Thyroid gland (tissue), 4 donors: ENCODE data around the gene FLOT2. TPM values are rescaled to one million over a fixed set of nuclear protein-coding genes. Genes with fewer than 3 reads are reported as not detected.
A peak's percentile ranks its signal among the peaks of the same experiment; 100 is the strongest.

ENCODE experiments used
- DNase-seq, 2 donors: peaks; one replicate each; pipeline ENCODE4 v3.0.0-alpha.2; 2019
- H3K27ac ChIP-seq, 3 donors: fragments of 200-600 bp; sonication (generic); 1 replicate in 2 of 3; 2 replicates in 1 of 3; pipeline ENCODE4 v1.5.1; 2016 to 2019; ENCODE audit warnings: mild to moderate bottlenecking in 1 of 3, moderate library complexity in 1 of 3
- H3K27me3 ChIP-seq: fragments of 200-600 bp; sonication (generic); one replicate; pipeline ENCODE4 v1.5.1; 2019
- H3K36me3 ChIP-seq, 2 donors: fragments of 200-600 bp; sonication (generic); one replicate each; pipeline ENCODE4 v1.5.1; 2016 to 2019
- H3K4me1 ChIP-seq, 2 donors: fragments of 200-600 bp; sonication (generic); one replicate each; pipeline ENCODE4 v1.5.1; 2017 to 2019
- H3K4me3 ChIP-seq, 3 donors: fragments of 200-600 bp; sonication (generic); replicated peaks in 1 of 3; 1 replicate in 2 of 3; 2 replicates in 1 of 3; pipeline ENCODE4 v1.5.1; 2016; ENCODE audit warnings: mild to moderate bottlenecking in 1 of 3
- H3K9me3 ChIP-seq: fragments of 200-600 bp; sonication (generic); one replicate; pipeline ENCODE4 v1.5.1; 2017
- CTCF ChIP-seq, 6 experiments: fragments of 200-600 bp in 3 of 6; fragments of 450-650 bp in 3 of 6; sonication (generic) in 3 of 6; IDR thresholded peaks; one replicate each; pipeline ENCODE4 v1.5.1; 2016 to 2019; ENCODE audit warnings: antibody characterized with exemption in 6 of 6, mild to moderate bottlenecking in 2 of 6, inconsistent platforms in 1 of 6, moderate library complexity in 1 of 6
- POLR2A ChIP-seq, 2 donors: fragments of 450-650 bp; IDR thresholded peaks; one replicate each; pipeline ENCODE4 v1.6.1; 2017; ENCODE audit warnings: antibody characterized with exemption in 2 of 2, mild to moderate bottlenecking in 2 of 2, moderate library complexity in 1 of 2
- WGBS, 2 donors: methylation state at CpG; one replicate each; pipeline ENCODE4 v1.1.5; 2017; 5-methylcytosine and 5-hydroxymethylcytosine counted together
- intact Hi-C: fragments of 100-400 bp; cut with DNase I; formaldehyde crosslinking; loops from one replicate; pipeline ENCODE4 v1.15.1; 2023
- total RNA-seq, 4 donors: library from RNA; depleted of rRNA; stranded (reverse); fragments of >200 nt; gene quantifications; one replicate each; pipeline ENCODE4 v1.2.3, GENCODE V29; 2016

FLOT2 gene, protein sequence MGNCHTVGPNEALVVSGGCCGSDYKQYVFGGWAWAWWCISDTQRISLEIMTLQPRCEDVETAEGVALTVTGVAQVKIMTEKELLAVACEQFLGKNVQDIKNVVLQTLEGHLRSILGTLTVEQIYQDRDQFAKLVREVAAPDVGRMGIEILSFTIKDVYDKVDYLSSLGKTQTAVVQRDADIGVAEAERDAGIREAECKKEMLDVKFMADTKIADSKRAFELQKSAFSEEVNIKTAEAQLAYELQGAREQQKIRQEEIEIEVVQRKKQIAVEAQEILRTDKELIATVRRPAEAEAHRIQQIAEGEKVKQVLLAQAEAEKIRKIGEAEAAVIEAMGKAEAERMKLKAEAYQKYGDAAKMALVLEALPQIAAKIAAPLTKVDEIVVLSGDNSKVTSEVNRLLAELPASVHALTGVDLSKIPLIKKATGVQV
- total RNA-seq, result 10 to 100 TPM; 55.0 to 75.0 (median 62.7) TPM

DNA sequence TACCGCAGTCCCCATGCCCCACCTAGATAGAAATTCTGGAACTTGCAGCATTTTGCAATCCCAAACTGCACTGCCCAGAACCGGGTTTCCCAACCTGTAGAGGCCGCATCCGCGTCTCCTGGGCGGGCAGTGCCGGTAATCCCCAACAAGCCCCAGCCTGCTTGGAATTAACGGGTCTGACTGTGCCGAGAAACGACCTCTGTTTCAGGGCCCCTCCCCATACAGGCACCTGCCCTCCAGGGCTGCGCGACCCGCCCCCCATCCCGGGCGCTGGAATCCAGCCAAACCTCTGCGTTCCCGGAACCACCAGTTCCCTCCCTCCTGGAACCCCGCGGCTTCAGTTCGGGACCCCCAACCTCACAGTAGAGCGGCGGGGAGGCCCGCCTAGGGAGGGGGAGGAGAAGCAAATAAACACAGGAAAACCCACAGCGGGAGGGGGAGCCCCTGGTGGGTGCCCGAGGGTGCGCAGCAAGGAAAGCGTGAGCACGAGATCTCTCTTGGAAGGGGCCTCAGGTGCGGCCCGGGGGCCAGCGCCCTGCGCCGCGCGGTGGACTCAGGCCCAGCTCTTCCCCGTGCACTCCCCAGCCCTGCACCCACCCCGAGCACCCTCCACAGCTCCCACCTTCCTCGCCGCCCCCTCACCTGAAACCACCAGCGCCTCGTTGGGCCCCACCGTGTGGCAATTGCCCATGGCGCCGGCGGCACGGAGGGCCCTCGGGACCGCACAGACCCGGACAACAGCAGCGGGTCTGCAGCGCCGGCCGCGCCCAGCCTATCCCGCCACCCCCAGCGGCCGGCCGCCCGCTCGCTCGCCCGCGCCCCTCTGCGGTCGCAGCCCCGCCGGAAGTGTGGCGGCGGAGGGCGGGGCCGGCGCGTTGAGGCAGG is at the start of gene FLOT2:
Gene FLOT2 (minus strand): TSS at position 850 of the 885 bp plus-strand sequence. CDS start 159 bp downstream, at position 691.
- peak in 5 of 6 experiments; percentile 9 to 38 (median 25) for TF ChIP-seq CTCF (IDR thresholded peaks at IDR 0.05)
- TF ChIP-seq POLR2A (IDR thresholded peaks at IDR 0.05), result peak in 1 of 2 donors; percentile 69
- DNase-seq, result peak; percentile 63
- WGBS, 2 donors, result 0 to 1% methylated on average over 30 to 31 of the region's 73 CpGs
- H3K4me3 ChIP-seq, result peak within 1 kb of the TSS; percentile 46 to 95 (median 90)
- intact Hi-C loops, result no loop called here
- H3K27ac ChIP-seq, result peak within 1 kb of the TSS; percentile 72 to 97 (median 80)
- no peaks in the 10 kb centered on the region for H3K36me3 ChIP-seq
- H3K4me1 ChIP-seq, result peaks cover 12 to 37% of the 10 kb centered on the region in 2 donors
- no peaks in the 10 kb centered on the region for H3K9me3 ChIP-seq
- H3K27me3 ChIP-seq, result no peaks in the 10 kb centered on the region

DNA sequence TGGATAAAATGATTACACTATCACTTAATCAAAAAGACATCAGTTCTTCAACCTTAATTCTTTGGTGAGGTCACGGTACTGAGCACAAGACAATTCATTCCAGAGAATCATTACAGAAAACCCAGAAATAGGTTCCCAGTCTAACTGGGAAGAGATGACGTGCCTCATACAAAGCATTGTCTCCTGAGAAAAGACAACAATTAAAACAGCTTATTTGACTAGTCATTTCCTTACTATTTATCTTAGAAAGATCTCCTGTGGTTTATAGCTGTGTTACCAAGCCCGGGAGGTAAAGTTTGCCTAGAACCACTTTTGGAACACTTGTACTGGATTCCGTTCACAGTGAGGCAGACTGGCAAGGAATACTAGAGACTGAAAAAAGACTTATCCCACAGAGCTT is 48.7 kb upstream of the FLOT2 start:
- WGBS, 2 donors, result 48 to 51% methylated on average over 4 of the region's 4 CpGs
- H3K27me3 ChIP-seq, result no peaks in the 10 kb centered on the region
- peaks cover 19 to 40% of the 10 kb centered on the region in 2 donors for H3K4me1 ChIP-seq
- intact Hi-C loops, result loop anchor here (5.0 kb wide), 1 partner anchor 39 kb away; no protein-coding TSS in a partner anchor
- TF ChIP-seq CTCF (IDR thresholded peaks at IDR 0.05), result no peak
- no peak for TF ChIP-seq POLR2A (IDR thresholded peaks at IDR 0.05)
- H3K9me3 ChIP-seq, result no peaks in the 10 kb centered on the region
- peaks cover 0 to 4% of the 10 kb centered on the region in 2 donors for H3K36me3 ChIP-seq
- H3K27ac ChIP-seq, result peak overlapping the region in 2 of 3 donors; percentile 20 to 40
- DNase-seq, result no peak
- no peak overlapping the region for H3K4me3 ChIP-seq

DNA sequence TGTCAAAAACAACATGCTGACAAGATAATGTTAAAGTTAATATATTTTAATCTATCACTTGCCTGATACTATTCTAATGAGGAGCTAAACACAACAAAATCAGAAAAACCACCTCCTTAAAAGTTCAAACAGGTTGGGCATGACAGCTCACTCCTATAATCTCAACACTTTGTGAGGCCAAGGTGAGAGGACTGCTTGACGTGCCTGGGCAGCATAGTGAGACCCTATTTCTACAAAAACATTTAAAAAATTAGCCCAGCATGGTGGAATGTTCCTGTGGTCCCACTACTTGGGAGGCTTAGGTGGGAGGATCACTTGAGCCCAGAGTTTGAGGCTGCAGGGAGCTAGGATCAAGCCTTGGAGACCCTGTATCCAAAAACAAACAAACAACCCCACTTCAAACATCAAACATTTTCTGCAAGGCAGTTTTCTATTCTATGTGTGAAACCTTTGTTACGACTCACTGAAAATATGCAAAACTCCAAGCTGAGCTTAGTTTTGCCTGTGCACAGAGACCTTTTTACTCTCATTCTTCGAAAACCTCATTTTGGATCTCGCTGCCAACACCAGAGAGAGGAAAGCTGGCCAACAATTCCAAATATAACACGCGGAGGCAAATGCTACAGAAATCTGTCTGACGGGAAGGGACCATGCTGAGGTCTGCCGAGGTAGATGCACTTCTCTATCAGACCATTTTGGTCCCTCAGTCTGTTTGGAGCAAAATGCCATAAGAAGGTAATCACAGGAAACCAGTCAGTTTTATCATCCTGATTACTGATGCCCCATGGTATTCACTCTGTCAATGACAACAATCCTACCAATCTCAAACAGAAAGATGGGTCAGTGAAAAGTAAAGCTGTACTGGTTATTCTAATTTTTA is 47.6 kb upstream of the FLOT2 start:
- TF ChIP-seq CTCF (IDR thresholded peaks at IDR 0.05), result no peak
- no peak for TF ChIP-seq POLR2A (IDR thresholded peaks at IDR 0.05)
- no peak for DNase-seq
- no peak overlapping the region for H3K27ac ChIP-seq
- peaks cover 0 to 4% of the 10 kb centered on the region in 2 donors for H3K36me3 ChIP-seq
- no peaks in the 10 kb centered on the region for H3K27me3 ChIP-seq
- WGBS, 2 donors, result 67 to 84% methylated on average over 8 of the region's 8 CpGs
- H3K9me3 ChIP-seq, result no peaks in the 10 kb centered on the region
- H3K4me3 ChIP-seq, result no peak overlapping the region
- intact Hi-C loops, result loop anchor here (5.0 kb wide), 1 partner anchor 38 kb away; no protein-coding TSS in a partner anchor
- H3K4me1 ChIP-seq, result peaks cover 27 to 52% of the 10 kb centered on the region in 2 donors

GRCh38 chr17:28944343-28944742 is 46.8 kb upstream of the FLOT2 start:
- DNase-seq, result no peak
- TF ChIP-seq POLR2A (IDR thresholded peaks at IDR 0.05) (no peak), CTCF (IDR thresholded peaks at IDR 0.05) (no peak)
- Histone ChIP-seq H3K27ac (no peak overlapping the region), H3K27me3 (no peaks in the 10 kb centered on the region), H3K9me3 (no peaks in the 10 kb centered on the region), H3K4me1 (peaks cover 34 to 59% of the 10 kb centered on the region in 2 donors), H3K4me3 (no peak overlapping the region), H3K36me3 (peaks cover 0 to 4% of the 10 kb centered on the region in 2 donors)
- intact Hi-C loops, result no loop called here
- 85 to 90% methylated on average over 4 of the region's 4 CpGs for WGBS, 2 donors
